CD14-positive monocyte (primary cell): ENCODE results near the gene PLA2G4B. TPM values are rescaled to one million over a fixed set of nuclear protein-coding genes. Genes with fewer than 3 reads are reported as not detected.
"Not testable (repeated sequence)": the region's sequence is repeated elsewhere in the genome, so short reads cannot be mapped to it uniquely, and the experiment has no call there.

Source experiments
- DNase-seq, 3 donors: peaks; one replicate each; pipeline ENCODE4 v3.0.0-alpha.2; 2011 to 2022
- H2AFZ ChIP-seq: 2 replicates; pipeline ENCODE4 v1.6.0; 2012; ENCODE audit warnings: mild to moderate bottlenecking, low read depth, low read length, inconsistent platforms; ENCODE audit not compliant: insufficient read depth, poor library complexity, severe bottlenecking
- H3K27ac ChIP-seq, 2 donors: 1 replicate in 1 of 2; 2 replicates in 1 of 2; pipeline ENCODE4 v1.5.1; 2012 to 2013; ENCODE audit warnings: low read length in 2 of 2, control low read depth in 1 of 2, inconsistent platforms in 1 of 2, low read depth in 1 of 2, mild to moderate bottlenecking in 1 of 2
- H3K27me3 ChIP-seq, 2 donors: one replicate each; pipeline versions ENCODE4 v1.6.0 to v1.6.1; 2011 to 2013; ENCODE audit warnings: low read length in 2 of 2; ENCODE audit not compliant: control insufficient read depth in 2 of 2, insufficient read depth in 2 of 2
- H3K36me3 ChIP-seq, 2 donors: replicated peaks in 1 of 2; 1 replicate in 1 of 2; 2 replicates in 1 of 2; pipeline versions ENCODE4 v1.5.1 to v1.6.1; 2012 to 2013; ENCODE audit warnings: low read length in 2 of 2, control low read depth in 1 of 2, inconsistent platforms in 1 of 2, mild to moderate bottlenecking in 1 of 2; ENCODE audit not compliant: insufficient read depth in 2 of 2, control insufficient read depth in 1 of 2
- H3K4me1 ChIP-seq, 2 donors: 1 replicate in 1 of 2; 2 replicates in 1 of 2; pipeline versions ENCODE4 v1.5.1 to v1.6.1; 2012 to 2013; ENCODE audit warnings: low read length in 2 of 2, control low read depth in 1 of 2, inconsistent platforms in 1 of 2, mild to moderate bottlenecking in 1 of 2, moderate library complexity in 1 of 2; ENCODE audit not compliant: insufficient read depth in 2 of 2, control insufficient read depth in 1 of 2
- H3K4me2 ChIP-seq: replicated peaks from 2 replicates; pipeline ENCODE3; 2012; ENCODE audit warnings: low read length, moderate library complexity, mild to moderate bottlenecking; ENCODE audit not compliant: poor library complexity, severe bottlenecking; ENCODE audit errors: extremely low read depth
- H3K4me3 ChIP-seq, 3 experiments: fragments of 200-600 bp in 1 of 3; sonication (generic) in 1 of 3; replicated peaks in 1 of 3; 1 replicate in 2 of 3; 2 replicates in 1 of 3; pipeline ENCODE4 v1.5.1; 2011 to 2013; ENCODE audit warnings: low read length in 3 of 3, mild to moderate bottlenecking in 3 of 3, control low read depth in 2 of 3, low read depth in 2 of 3, inconsistent platforms in 1 of 3, moderate library complexity in 1 of 3
- H3K79me2 ChIP-seq: 2 replicates; pipeline ENCODE4 v1.6.0; 2012; ENCODE audit warnings: mild to moderate bottlenecking, control low read depth, inconsistent platforms, low read length, moderate library complexity; ENCODE audit not compliant: insufficient read depth
- H3K9ac ChIP-seq: 2 replicates; pipeline ENCODE4 v1.6.0; 2017; ENCODE audit warnings: low read length, mild to moderate bottlenecking; ENCODE audit not compliant: insufficient read depth, poor library complexity, severe bottlenecking
- H3K9me3 ChIP-seq, 2 donors: replicated peaks in 1 of 2; 1 replicate in 1 of 2; 2 replicates in 1 of 2; pipeline versions ENCODE4 v1.5.1 to v1.6.1; 2012 to 2013; ENCODE audit warnings: low read length in 2 of 2, control low read depth in 1 of 2; ENCODE audit not compliant: control insufficient read depth in 1 of 2, insufficient read depth in 1 of 2
- H4K20me1 ChIP-seq: 2 replicates; pipeline ENCODE4 v1.6.0; 2012; ENCODE audit warnings: mild to moderate bottlenecking, low read length, control low read depth, moderate library complexity; ENCODE audit not compliant: insufficient read depth
- H3K27ac Mint-ChIP-seq, 7 donors: one replicate each; pipeline ENCODE4 v1.8.0; 2020; ENCODE audit warnings: mild to moderate bottlenecking in 7 of 7, mixed read lengths in 7 of 7, moderate library complexity in 6 of 7, inconsistent platforms in 2 of 7
- H3K27me3 Mint-ChIP-seq, 3 donors: one replicate each; pipeline ENCODE4 v1.8.0; 2021 to 2022; ENCODE audit warnings: low read depth in 3 of 3, mild to moderate bottlenecking in 3 of 3, mixed read lengths in 3 of 3, moderate library complexity in 3 of 3, inconsistent platforms in 1 of 3
- H3K36me3 Mint-ChIP-seq, 2 donors: one replicate each; pipeline ENCODE4 v1.8.0; 2020; ENCODE audit warnings: mixed read lengths in 2 of 2, inconsistent platforms in 1 of 2, mild to moderate bottlenecking in 1 of 2
- H3K4me1 Mint-ChIP-seq: one replicate; pipeline ENCODE4 v1.8.0; 2020; ENCODE audit warnings: mild to moderate bottlenecking, mixed read lengths
- H3K4me3 Mint-ChIP-seq, 2 donors: one replicate each; pipeline ENCODE4 v1.8.0; 2020; ENCODE audit warnings: mild to moderate bottlenecking in 2 of 2, mixed read lengths in 2 of 2, moderate library complexity in 1 of 2
- H3K9me3 Mint-ChIP-seq, 7 donors: one replicate each; pipeline ENCODE4 v1.8.0; 2020 to 2022; ENCODE audit warnings: mixed read lengths in 7 of 7, mild to moderate bottlenecking in 6 of 7, moderate library complexity in 6 of 7, inconsistent platforms in 2 of 7
- WGBS: methylation state at CpG from one replicate; pipeline ENCODE4 v1.1.5; 2013; ENCODE audit warnings: missing lambda C conversion rate; ENCODE audit not compliant: insufficient coverage; 5-methylcytosine and 5-hydroxymethylcytosine counted together
- intact Hi-C, 2 donors: fragments of 100-400 bp; cut with micrococcal nuclease; formaldehyde crosslinking; loops; one replicate each; pipeline versions ENCODE4 v1.15.0 to v1.15.1; 2023
- polyA plus RNA-seq, 3 donors: library from polyadenylated mRNA; depleted of rRNA in 1 of 3; unstranded in 2 of 3; stranded (reverse) in 1 of 3; fragments of 300-500 nt in 2 of 3; fragments of >200 nt in 1 of 3; fragmentation: Illumina TruSeq in 2 of 3; gene quantifications; 1 replicate in 2 of 3; 2 replicates in 1 of 3; pipeline ENCODE4 v1.2.3, GENCODE V29; 2012 to 2021
- TF ChIP-seq, protein P1 (sequence below): fragments of 200-600 bp; IDR thresholded peaks from one replicate; pipeline ENCODE4 v1.8.0; 2022; ENCODE audit warnings: antibody characterized with exemption, mild to moderate bottlenecking

PLA2G4B gene
- polyA plus RNA-seq, 3 donors, result 0.31 to 32.1 (median 1.6) TPM

DNA sequence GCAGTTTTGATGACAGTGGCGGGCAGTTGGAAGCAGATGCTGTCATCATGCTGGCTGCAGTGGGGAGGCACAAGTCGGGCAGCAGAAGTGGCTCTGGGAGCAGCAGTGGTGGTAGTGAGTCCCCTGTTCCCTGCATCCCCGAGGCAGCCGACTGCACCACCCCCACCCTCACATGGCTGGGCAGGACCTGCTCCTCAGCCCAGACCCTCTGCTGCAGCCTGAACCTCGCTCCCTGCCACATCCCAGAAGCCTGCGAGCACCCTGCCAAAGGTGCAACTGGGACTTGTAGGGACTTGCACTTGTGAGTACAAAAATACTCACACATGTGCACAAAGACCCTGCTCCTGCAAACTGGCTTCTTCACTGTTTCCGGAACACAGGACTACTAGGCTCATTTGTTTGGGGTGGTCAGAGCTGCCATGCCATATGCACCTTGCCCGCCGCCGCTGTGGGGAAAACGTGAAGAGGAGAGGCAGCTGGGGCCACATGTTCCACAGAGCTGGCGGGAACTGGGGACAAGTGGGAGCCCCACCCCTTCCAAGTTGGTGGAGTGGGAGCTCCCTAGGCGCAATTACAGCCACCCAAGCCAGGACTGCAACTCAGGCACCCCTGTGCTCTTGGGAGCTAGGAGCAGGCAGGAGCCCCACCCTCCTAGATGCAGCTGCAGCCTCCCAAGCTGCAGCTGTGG lies 8.5 kb upstream of the PLA2G4B start:
- Mint-ChIP-seq H3K27me3 (peaks cover 7 to 17% (median 8%) of the 10 kb centered on the region in 3 donors), H3K27ac (no peak overlapping the region), H3K4me1 (peaks cover 24% of the 10 kb centered on the region), H3K9me3 (no peaks in the 10 kb centered on the region), H3K36me3 (peaks cover 44 to 48% of the 10 kb centered on the region in 2 donors), H3K4me3 (no peak overlapping the region)
- H3K4me2 ChIP-seq, result no peak overlapping the region
- peaks cover 0 to 3% of the 10 kb centered on the region in 2 donors for H3K27me3 ChIP-seq
- H3K4me1 ChIP-seq, result peaks cover 17 to 19% of the 10 kb centered on the region in 2 donors
- H4K20me1 ChIP-seq, result peaks cover 27% of the 10 kb centered on the region
- no peak overlapping the region for H3K4me3 ChIP-seq
- DNase-seq, result no peak
- WGBS, result 96% methylated on average over 7 of the region's 13 CpGs
- H3K9ac ChIP-seq, result no peak overlapping the region
- TF ChIP-seq, protein P1, sequence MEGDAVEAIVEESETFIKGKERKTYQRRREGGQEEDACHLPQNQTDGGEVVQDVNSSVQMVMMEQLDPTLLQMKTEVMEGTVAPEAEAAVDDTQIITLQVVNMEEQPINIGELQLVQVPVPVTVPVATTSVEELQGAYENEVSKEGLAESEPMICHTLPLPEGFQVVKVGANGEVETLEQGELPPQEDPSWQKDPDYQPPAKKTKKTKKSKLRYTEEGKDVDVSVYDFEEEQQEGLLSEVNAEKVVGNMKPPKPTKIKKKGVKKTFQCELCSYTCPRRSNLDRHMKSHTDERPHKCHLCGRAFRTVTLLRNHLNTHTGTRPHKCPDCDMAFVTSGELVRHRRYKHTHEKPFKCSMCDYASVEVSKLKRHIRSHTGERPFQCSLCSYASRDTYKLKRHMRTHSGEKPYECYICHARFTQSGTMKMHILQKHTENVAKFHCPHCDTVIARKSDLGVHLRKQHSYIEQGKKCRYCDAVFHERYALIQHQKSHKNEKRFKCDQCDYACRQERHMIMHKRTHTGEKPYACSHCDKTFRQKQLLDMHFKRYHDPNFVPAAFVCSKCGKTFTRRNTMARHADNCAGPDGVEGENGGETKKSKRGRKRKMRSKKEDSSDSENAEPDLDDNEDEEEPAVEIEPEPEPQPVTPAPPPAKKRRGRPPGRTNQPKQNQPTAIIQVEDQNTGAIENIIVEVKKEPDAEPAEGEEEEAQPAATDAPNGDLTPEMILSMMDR, result no peak
- no peaks in the 10 kb centered on the region for H3K9me3 ChIP-seq
- H2AFZ ChIP-seq, result no peak overlapping the region
- peaks cover 19% of the 10 kb centered on the region for H3K79me2 ChIP-seq
- H3K36me3 ChIP-seq, result peaks cover 22 to 38% of the 10 kb centered on the region in 2 donors
- H3K27ac ChIP-seq, result no peak overlapping the region
- intact Hi-C loops, result loop anchor here in 1 of 2 donors (10.0 kb wide), 1 partner anchor 75 kb away; no protein-coding TSS in a partner anchor

DNA sequence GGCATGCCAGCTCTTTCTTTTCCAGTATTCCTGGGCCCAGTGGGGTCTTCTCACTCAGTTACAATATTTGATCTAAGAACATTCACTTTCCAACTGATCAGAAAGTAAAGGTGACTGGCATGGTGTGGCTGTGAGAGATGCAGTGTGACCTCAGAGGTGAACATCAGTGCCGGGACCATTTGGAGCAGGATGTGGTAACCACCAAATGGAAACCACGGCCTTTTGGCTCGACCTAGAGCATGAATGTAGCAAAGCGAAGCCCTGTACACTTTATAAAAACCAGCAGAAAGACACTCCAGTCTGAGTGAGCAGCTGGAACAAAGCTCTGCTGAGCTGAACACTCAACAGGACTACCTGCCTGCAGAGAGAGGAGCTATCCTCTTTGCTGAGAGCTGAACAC lies 7.4 kb upstream of the PLA2G4B start:
- intact Hi-C loops, H3K4me2 ChIP-seq, H3K4me3 ChIP-seq, H3K27ac Mint-ChIP-seq, H3K9me3 Mint-ChIP-seq, H3K4me3 Mint-ChIP-seq, H3K9me3 ChIP-seq, H3K9ac ChIP-seq, H2AFZ ChIP-seq, H3K27me3 ChIP-seq, DNase-seq, H3K27ac ChIP-seq: not testable (repeated sequence)
- no CpG with 5 or more reads among the region's 4 CpGs for WGBS
- peaks cover 32 to 41% of the 10 kb centered on the region in 2 donors for H3K36me3 ChIP-seq
- peaks cover 19% of the 10 kb centered on the region for H3K79me2 ChIP-seq
- peaks cover 46 to 48% of the 10 kb centered on the region in 2 donors for H3K36me3 Mint-ChIP-seq
- H4K20me1 ChIP-seq, result peaks cover 37% of the 10 kb centered on the region
- peaks cover 17 to 19% of the 10 kb centered on the region in 2 donors for H3K4me1 ChIP-seq
- H3K4me1 Mint-ChIP-seq, result peaks cover 24% of the 10 kb centered on the region
- H3K27me3 Mint-ChIP-seq, result peaks cover 5 to 15% (median 8%) of the 10 kb centered on the region in 3 donors
